ENCODE data around the gene DGUOK.
"Not testable (repeated sequence)": the region's sequence is repeated elsewhere in the genome, so short reads cannot be mapped to it uniquely, and the experiment has no call there.

Gene DGUOK

DNA sequence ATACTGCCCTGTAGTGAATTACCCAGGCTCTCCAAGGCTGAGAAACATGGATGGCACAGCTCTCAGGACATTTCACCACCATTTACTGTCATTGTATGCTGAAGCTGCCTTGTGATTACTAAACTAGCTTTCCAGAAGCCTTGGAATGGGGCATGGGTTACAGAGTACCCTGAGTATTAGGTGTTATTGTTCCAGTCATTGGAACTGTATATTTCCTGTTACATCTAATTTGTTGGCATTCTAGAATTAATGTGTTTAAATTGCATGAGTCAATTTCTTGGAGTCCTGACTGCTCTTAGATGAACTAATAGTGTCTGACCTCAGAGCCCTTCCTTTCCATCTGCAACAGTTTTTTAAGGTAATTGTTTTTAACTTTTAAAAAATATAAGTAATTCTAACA lies 9.0 kb downstream of the DGUOK start:
- Histone ChIP-seq H3K9ac (ENCODE audit: insufficient read length, low read depth) (no peak overlapping the region), H3K27me3 (ENCODE audit: insufficient read depth, insufficient read length) (no peaks in the 10 kb centered on the region), H3K4me3 (ENCODE audit: insufficient read length, low read depth) (no peak overlapping the region), H3K36me3 (ENCODE audit: insufficient read depth, insufficient read length, low read length) (peaks cover 54% of the 10 kb centered on the region), H3K4me1 (ENCODE audit: insufficient read depth, insufficient read length) (no peaks in the 10 kb centered on the region), H3K9me3 (ENCODE audit: insufficient read depth, low read length) (no peaks in the 10 kb centered on the region)
- DNase-seq (ENCODE audit: low read depth, low spot score), result no peak
- TF ChIP-seq ZNF274 (IDR thresholded peaks at IDR 0.05; ENCODE audit: low read depth, low read length) (no peak), SUZ12 (IDR thresholded peaks at IDR 0.05; ENCODE audit: extremely low read depth, insufficient read depth, insufficient read length) (no peak), YY1 (IDR thresholded peaks at IDR 0.05; ENCODE audit: insufficient read depth, insufficient read length) (no peak)

- TF ChIP-seq YY1 (IDR thresholded peaks at IDR 0.05; ENCODE audit: insufficient read depth, insufficient read length) (no peak), SUZ12 (IDR thresholded peaks at IDR 0.05; ENCODE audit: extremely low read depth, insufficient read depth, insufficient read length) (no peak), ZNF274 (IDR thresholded peaks at IDR 0.05; ENCODE audit: low read depth, low read length) (no peak)
Observed at GRCh38 chr2:73937103-73937885, 10.6 kb downstream of the DGUOK start.

GRCh38 chr2:73937899-73938298 lies 11.2 kb downstream of the DGUOK start:
- Histone ChIP-seq H3K9me3 (ENCODE audit: insufficient read depth, low read length) (no peaks in the 10 kb centered on the region), H3K9ac (ENCODE audit: insufficient read length, low read depth) (no peak overlapping the region), H3K27me3 (ENCODE audit: insufficient read depth, insufficient read length) (no peaks in the 10 kb centered on the region), H3K36me3 (ENCODE audit: insufficient read depth, insufficient read length, low read length) (peaks cover 50% of the 10 kb centered on the region), H3K4me1 (ENCODE audit: insufficient read depth, insufficient read length) (no peaks in the 10 kb centered on the region), H3K4me3 (ENCODE audit: insufficient read length, low read depth) (no peak overlapping the region)
- DNase-seq (ENCODE audit: low read depth, low spot score), result no peak
- TF ChIP-seq SUZ12 (IDR thresholded peaks at IDR 0.05; ENCODE audit: extremely low read depth, insufficient read depth, insufficient read length) (no peak), YY1 (IDR thresholded peaks at IDR 0.05; ENCODE audit: insufficient read depth, insufficient read length) (no peak), ZNF274 (IDR thresholded peaks at IDR 0.05; ENCODE audit: low read depth, low read length) (no peak)

More at GRCh38 chr2:73937103-73937885, 10.6 kb downstream of the DGUOK start:
- Histone ChIP-seq H3K4me3 (ENCODE audit: insufficient read length, low read depth) (no peak overlapping the region), H3K4me1 (ENCODE audit: insufficient read depth, insufficient read length) (no peaks in the 10 kb centered on the region), H3K36me3 (ENCODE audit: insufficient read depth, insufficient read length, low read length) (peaks cover 54% of the 10 kb centered on the region), H3K27me3 (ENCODE audit: insufficient read depth, insufficient read length) (no peaks in the 10 kb centered on the region), H3K9ac (ENCODE audit: insufficient read length, low read depth) (no peak overlapping the region), H3K9me3 (ENCODE audit: insufficient read depth, low read length) (no peaks in the 10 kb centered on the region)
- DNase-seq (ENCODE audit: low read depth, low spot score), result no peak

DNA sequence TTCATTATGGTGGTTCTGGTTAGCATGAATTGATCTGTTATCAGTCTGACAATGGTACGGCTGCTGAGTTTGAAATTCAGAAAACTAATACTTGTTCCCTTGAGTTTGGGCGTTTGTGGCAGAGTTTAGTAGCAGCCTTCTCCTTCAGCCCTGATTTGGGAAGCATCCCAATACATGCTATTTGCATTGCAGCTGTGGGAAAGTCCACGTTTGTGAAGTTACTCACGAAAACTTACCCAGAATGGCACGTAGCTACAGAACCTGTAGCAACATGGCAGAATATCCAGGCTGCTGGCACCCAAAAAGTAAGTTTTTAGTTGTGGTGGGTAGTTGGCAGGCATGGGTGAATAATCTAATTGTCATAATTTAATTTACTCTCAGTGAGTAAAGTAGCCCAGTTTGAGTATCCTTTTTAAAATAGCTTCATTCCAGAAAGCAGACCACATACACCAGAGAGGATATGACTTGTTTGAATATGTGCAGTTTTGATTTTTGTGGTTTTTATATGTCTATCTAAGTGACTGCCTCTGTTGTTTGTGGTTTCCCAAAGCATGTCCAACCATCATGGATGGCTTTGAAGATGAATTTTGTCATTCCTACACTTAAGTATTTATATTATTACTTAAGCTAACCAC lies 12.2 kb downstream of the DGUOK start:
- Histone ChIP-seq H3K4me3 (ENCODE audit: insufficient read length, low read depth) (no peak overlapping the region), H3K9ac (ENCODE audit: insufficient read length, low read depth) (no peak overlapping the region), H3K9me3 (ENCODE audit: insufficient read depth, low read length) (no peaks in the 10 kb centered on the region), H3K4me1 (ENCODE audit: insufficient read depth, insufficient read length) (no peaks in the 10 kb centered on the region), H3K36me3 (ENCODE audit: insufficient read depth, insufficient read length, low read length) (peaks cover 50% of the 10 kb centered on the region), H3K27me3 (ENCODE audit: insufficient read depth, insufficient read length) (no peaks in the 10 kb centered on the region)
- no peak for DNase-seq (ENCODE audit: low read depth, low spot score)
- TF ChIP-seq SUZ12 (IDR thresholded peaks at IDR 0.05; ENCODE audit: extremely low read depth, insufficient read depth, insufficient read length), result no peak

DNA sequence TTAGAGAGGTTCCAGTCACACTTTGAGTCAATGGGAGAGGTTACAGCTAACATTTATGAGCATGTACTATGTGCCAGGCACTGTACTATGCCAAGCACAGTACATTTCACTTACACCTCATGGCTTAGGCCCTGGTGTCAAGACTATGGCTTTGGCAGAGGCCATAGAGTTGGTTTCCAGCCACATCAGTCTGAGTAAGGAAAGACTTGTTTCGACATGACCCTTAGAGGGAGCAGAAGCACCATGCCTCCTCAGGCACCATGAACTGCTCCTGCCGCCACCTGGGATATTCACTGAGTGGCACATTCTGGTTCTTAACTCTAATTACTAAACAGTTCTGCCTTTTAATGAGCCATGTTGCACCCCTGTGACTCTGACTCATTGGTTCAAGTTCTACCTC lies 12.7 kb downstream of the DGUOK start:
- no peaks in the 10 kb centered on the region for H3K9me3 ChIP-seq (ENCODE audit: insufficient read depth, low read length)
- no peak for TF ChIP-seq YY1 (IDR thresholded peaks at IDR 0.05; ENCODE audit: insufficient read depth, insufficient read length)
- TF ChIP-seq ZNF274 (IDR thresholded peaks at IDR 0.05; ENCODE audit: low read depth, low read length), result no peak
- TF ChIP-seq SUZ12 (IDR thresholded peaks at IDR 0.05; ENCODE audit: extremely low read depth, insufficient read depth, insufficient read length), result no peak
- no peak overlapping the region for H3K9ac ChIP-seq (ENCODE audit: insufficient read length, low read depth)
- DNase-seq (ENCODE audit: low read depth, low spot score), result no peak
- H3K4me1 ChIP-seq (ENCODE audit: insufficient read depth, insufficient read length), result no peaks in the 10 kb centered on the region
- H3K4me3 ChIP-seq (ENCODE audit: insufficient read length, low read depth), result no peak overlapping the region
- H3K36me3 ChIP-seq (ENCODE audit: insufficient read depth, insufficient read length, low read length), result peaks cover 50% of the 10 kb centered on the region
- no peaks in the 10 kb centered on the region for H3K27me3 ChIP-seq (ENCODE audit: insufficient read depth, insufficient read length)

DNA sequence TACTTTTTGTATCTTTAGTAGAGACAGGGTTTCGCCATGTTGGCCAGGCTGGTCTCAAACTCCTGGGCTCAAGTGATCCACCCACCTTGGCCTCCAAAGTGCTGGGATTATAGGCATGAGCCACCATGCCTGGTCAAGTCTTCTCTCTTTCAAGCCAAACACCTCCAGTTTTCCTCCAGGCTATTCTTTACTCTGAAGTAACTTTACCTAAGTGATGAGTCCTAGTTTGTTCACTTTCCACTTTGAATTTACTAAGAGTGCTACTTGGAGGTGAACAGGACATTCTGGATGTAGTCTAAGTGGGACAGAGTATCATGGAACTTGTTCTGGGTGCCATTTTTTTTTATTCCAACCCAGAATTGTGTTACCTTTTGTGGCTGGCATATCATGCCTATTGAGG lies 13.4 kb downstream of the DGUOK start:
- H3K27me3 ChIP-seq (ENCODE audit: insufficient read depth, insufficient read length); H3K9me3 ChIP-seq (ENCODE audit: insufficient read depth, low read length); H3K4me1 ChIP-seq (ENCODE audit: insufficient read depth, insufficient read length); H3K9ac ChIP-seq (ENCODE audit: insufficient read length, low read depth); DNase-seq (ENCODE audit: low read depth, low spot score); H3K4me3 ChIP-seq (ENCODE audit: insufficient read length, low read depth): not testable (repeated sequence)
- H3K36me3 ChIP-seq (ENCODE audit: insufficient read depth, insufficient read length, low read length), result peaks cover 52% of the 10 kb centered on the region

- no peak overlapping the region for H3K4me3 ChIP-seq (ENCODE audit: insufficient read length, low read depth)
- no peak for DNase-seq (ENCODE audit: low read depth, low spot score)
- no peaks in the 10 kb centered on the region for H3K4me1 ChIP-seq (ENCODE audit: insufficient read depth, insufficient read length)
- no peak overlapping the region for H3K9ac ChIP-seq (ENCODE audit: insufficient read length, low read depth)
- no peak for TF ChIP-seq SUZ12 (IDR thresholded peaks at IDR 0.05; ENCODE audit: extremely low read depth, insufficient read depth, insufficient read length)
- no peak for TF ChIP-seq YY1 (IDR thresholded peaks at IDR 0.05; ENCODE audit: insufficient read depth, insufficient read length)
- no peak for TF ChIP-seq ZNF274 (IDR thresholded peaks at IDR 0.05; ENCODE audit: low read depth, low read length)
- peaks cover 45% of the 10 kb centered on the region for H3K36me3 ChIP-seq (ENCODE audit: insufficient read depth, insufficient read length, low read length)
- no peaks in the 10 kb centered on the region for H3K27me3 ChIP-seq (ENCODE audit: insufficient read depth, insufficient read length)
- no peaks in the 10 kb centered on the region for H3K9me3 ChIP-seq (ENCODE audit: insufficient read depth, low read length)
Observed at GRCh38 chr2:73942664-73943063, 16.0 kb downstream of the DGUOK start.

All from NT2/D1 (cell line).